Activated CD4-positive, alpha-beta T cell treated with anti-CD3 and anti-CD28 coated beads for 4 hours (primary cell): Measurements from ENCODE around the gene PER1.
A peak's percentile ranks its signal among the peaks of the same experiment; 100 is the strongest.
"Not testable (repeated sequence)": the region's sequence is repeated elsewhere in the genome, so short reads cannot be mapped to it uniquely, and the experiment has no call there.

Experiments used
- DNase-seq, 2 donors: peaks; one replicate each; pipeline ENCODE4 v3.0.0-alpha.2; 2020

The PER1 gene

DNA sequence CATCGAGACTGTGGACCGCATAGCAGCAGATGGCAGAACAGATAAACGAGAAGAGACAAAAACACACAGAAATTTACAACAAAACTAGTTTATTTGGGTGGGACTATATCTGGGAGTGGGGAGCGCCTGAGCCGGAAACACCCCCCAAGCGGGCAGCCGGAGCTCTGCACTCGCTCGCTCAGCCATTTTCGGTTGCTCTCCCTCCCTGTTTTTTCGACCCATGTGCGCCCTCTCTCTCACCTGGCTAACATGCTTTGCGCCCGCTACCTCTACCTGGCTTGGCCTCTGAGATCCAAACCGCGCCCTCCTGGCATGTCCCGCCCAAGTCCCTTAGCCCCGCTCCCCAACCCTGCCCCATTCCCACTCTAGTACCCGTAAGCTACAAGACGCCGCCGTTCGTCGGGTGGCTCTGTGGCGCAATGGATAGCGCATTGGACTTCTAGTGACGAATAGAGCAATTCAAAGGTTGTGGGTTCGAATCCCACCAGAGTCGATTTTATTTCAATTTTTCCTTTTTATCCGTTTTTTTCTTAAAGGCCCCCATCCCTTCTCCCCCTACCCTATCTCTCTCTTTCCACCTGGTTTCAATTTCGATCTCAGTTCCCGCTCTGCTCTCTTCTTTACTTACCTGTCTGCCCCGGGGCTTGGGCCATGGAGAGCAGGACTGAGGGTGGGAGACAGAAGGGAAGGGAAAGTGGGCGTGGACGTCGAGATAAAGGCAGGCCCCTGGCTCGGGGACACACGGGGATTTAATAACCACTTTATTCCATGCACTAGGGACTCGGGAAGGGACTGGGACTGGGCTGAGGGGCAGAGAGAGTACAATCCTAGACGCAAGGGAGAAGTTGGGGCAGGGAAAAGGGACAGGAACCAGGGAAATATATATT lies 31.4 kb downstream of the PER1 start:
- DNase-seq: peak; percentile 60 to 74

DNA sequence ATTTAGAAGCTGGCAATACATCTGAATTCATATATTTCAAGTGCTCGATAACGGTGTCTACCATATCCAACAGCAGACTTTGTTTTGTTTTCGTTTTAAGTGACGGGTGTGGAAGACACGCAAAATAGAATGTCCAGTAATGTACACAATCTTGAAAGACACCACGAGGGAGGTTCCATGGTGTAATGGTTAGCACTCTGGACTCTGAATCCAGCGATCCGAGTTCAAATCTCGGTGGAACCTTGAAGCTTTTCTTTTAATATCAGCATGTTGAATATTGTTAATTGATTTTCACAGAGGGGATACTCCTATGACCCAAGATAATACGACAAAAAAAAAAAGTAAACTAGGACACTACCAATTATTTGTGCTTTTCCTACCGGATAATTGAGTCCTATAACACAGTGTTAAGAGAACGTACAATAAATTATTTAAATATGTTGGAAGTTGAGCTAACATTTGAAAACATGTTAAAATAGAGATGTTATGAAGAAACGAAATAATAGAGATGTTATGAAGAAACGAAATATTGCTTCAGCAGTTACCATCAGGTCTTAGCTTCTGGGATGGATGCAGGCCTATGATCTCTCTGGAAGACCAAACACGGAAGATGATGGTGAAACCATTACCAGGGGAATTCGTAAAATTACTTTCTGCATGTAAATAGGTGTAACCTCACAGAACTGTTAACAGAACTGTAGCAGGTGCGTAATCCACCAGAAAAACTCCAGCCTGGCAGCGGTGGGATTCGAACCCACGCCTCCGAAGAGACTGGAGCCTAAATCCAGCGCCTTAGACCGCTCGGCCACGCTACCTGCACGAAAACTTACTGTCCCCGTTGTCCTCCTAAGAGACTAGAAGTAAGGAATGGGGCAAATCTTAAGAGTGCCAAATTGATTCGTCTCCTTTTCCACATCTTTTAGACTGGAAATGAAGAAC lies 32.4 kb downstream of the PER1 start:
- peak; percentile 75 to 84 for DNase-seq

DNA sequence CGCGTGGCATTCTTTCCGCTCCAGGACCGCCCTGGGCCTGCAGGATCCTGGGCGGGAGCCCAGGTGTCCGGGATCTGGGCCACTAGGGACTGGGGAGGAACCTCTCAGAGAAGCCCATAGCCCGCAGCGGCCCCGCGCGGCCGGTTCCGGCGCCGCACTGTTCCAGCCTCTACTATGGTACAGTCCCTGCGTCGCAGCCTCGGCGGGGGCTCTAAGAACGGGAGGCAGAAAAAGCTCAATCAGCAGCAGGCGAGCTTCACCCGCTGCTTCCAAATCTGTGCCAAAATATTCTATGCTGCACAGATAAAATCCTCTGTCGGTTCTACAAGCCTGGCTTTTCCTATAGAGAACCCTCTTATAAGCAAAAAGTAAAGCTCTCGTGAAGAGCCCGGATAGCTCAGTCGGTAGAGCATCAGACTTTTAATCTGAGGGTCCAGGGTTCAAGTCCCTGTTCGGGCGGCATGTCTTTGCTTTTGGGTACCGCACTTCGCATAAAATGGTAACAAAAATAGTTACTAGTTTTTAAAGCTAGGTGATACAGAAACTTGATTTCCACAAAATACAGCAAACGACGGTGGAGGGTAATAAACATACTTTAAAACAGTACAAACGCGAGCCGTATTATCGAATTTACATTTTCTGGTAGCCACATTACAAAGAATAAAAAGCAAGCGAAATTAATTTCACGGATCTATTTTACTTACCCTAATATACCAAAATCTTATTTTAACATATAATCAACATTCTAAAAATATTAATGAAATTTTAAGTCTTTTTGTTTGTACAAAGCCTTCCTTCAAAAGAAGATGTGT lies 33.2 kb downstream of the PER1 start:
- peak; percentile 83 to 84 for DNase-seq

DNA sequence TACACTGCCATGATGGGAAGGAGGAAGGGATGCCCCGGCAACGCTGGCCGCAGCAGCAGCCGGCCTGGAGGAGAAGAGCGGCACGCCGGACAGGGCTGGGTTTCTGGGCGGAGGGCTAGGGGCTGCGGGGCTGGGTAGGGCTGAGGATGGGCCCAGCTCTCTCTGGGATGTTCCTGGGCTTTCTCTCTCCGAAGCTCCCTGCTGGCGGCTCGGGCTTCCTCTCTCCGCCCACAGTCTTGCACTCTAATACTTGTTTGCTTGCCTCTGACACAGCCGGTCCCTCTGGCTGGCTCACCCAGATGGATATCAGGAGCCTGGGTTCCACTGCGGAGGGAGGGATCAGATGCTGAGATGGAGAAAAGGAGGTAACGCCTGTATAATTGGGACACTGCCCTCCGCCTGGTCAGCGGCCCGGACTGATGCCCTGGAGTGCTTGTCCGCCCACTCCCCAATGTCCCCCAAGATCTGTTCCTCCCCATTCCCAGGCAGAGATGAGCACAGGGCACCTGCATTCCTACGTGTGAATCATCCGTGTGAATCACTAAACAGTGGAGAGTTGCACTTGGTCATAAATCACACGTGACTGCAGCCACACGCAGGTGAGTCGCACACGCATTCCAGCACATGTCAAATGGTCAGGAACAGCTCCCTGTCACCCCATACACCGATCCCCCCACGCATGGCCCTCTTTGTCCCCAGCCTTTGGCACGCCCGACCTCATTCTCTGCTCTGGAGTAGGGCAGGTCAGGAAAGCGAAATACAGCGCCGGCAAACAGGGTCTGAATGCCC lies 34.0 kb downstream of the PER1 start, which contains the start of gene ALOXE3:
TSS of gene ALOXE3 (minus strand) at position 535 of the 789 bp plus-strand sequence. CDS start at position 11, 524 bp downstream.
- peak; percentile 38 to 46 for DNase-seq

DNA sequence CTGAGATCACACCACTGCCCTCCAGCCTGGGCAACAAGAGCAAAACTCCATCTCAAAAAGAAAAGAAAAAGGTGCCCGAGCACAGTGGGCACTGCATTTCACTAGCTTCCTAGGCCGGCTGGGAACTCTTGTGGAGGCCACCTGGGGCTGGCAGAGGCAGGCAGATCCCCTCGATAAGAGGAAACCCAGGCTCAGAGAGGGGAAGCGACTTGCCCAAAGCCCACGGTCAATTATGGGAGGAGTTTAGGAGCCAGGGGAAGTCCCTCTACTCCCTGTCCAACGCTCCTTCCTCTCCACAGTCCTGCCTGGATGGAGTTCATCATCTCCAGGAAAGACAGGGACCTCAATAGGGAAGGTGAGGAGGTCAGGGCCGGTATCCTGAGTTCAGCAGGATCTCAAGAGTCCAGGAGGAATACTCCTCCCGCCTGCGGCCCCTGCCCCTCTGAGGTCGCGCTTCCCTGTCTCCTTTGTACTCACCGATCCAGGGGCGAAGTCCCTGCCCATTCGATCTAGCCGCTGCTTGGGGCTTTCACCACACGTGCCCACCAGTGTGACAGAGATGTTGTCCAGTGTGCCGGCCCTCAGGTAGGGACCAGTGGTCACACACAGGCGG lies 34.7 kb downstream of the PER1 start:
- no peak for DNase-seq

DNA sequence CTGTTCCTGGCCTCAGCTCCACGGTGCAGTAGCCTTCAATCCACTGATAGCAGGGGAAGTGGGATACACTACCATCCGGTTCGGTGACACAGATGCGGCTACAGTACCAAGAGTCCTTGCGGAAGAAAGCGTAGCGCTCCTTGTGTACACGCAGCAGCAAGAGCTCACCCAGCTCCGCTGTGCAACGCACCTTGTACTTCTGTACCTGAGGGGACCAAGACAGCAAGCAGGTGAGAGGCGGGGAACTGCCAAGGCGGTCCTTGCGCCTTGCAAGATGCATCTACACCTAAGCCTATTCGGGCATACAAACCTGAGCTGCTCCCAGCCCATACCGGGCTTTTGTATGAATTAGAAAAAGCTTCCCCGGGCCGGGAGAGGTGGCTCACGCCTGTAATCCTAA lies 35.4 kb downstream of the PER1 start:
- DNase-seq: no peak

DNA sequence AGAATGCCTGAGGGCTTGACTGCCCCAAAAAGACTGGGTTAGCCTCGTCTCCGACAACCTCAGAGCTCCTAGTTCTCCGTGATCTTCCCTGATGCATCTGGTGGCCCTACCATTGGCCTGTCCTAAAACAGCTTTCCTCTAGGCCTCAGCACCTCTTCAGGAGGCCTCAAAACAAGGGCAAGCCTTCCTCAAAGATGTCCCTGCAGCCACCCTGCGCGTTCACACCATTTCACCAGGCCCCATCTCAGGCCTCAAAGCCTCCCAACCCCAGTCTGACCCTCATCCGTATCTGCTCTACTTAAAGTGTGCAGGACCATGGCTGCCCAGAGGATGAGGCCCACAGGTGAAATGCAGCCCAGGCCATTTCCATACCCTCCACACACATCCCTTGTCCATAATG lies 41.3 kb downstream of the PER1 start:
- no peak for DNase-seq

DNA sequence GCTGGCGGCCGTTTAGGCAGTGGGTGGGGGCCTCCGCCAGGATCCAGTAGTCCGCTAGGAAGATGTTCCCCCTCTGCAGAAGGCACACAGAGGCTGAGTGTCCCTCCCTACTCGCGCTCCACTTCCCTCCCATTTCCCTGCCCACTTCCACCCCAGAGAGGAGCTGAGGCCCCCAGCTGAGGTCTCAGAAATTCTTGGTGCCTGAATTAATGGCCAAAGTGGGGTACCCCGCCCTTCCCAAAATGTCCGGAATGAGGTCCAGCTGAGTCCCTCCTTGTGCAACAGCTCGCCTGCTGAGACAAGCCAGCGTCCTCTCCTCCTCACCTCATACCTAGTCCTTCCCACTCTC lies 41.8 kb downstream of the PER1 start:
- no peak for DNase-seq

DNA sequence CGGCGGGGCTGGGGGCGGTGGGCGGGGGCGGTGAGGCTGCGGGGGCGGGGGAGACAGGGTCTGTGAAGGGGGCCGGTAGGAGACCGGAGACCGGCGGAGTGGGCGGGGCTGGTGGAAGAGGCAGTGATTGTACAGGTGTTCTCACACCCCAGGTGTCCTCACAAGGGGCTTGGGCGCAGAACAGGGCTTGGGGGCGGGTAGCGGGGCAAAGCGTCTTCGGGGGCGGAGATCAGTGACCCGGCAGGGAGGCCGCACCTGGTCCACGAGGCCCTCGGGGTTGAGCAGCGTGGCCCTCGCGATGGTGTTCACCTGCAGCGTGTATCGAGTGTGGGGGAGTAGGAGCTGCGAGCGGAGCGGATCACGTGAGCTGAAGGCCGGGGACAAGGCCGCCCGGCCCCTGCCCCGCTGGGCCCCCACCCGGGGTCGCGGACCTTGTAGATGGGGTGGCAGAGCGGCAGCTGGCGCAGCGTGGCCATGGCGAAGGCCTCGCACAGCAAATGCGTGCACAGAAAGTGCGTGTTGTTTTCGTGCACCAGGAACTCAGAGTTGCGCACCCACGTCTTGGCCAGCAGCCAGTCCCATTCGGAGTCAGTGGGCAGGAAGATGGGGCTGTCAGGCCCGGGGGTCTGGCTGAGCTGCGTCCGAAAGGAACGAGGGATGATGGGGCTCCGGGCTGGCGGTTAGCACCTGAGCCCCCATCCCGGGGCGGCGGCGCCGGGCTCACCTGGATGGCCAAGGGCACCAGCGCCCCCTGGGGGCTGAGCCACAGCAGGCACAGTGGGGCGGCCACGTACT lies 42.3 kb downstream of the PER1 start:
- DNase-seq: peak; percentile 81 to 83

DNA sequence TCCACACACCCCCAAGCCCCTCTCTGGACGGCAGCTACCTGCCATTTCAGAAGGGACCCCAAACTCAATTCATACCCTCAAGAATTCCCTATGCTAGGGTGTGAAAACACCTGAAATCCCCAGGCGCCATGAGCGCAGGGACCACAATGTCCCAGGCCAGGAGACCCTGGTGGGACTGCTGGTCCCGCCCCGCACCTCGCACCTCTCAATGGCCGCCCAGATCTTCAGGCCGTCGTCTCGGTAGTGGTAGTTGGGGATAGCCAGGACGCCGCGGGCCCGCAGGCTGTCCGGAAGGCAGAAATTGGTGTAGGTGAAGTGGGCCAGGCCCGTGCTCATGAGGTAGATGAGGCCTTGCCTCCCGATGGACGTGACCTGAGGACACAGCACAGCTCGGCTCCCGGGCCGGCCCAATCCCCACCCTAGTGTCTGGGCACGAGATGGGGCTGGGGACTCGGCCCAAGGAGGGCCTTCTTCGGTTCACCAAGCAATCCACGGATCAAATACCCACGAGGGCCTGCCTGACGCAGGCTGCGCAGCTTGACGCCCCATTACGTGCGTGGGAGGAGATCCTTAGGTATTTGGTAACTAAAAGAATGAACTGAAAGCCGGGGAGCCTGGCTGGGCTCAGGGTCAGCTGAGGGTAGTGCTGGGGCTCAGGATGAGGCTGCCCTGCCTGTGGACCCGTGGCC lies 43.1 kb downstream of the PER1 start:
- no peak for DNase-seq

DNA sequence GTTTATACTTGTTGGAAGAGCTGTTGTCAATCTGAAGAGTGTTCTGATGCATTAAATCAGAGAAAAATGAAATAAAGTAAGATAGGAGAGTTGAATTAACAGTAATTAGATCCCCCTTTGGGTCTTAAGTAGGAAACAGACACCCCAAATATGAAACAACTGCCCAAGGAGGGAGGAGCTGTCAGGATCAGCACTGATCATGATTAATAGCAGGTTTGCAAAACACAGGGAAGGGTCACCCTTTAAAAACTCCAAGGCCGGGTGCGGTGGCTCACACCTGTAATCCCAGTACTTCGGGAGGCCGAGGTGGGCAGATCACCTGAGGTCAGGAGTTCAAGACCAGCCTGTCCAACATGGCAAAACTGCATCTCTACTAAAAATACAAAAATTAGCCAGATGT lies 45.2 kb downstream of the PER1 start:
- not testable (repeated sequence) for DNase-seq

DNA sequence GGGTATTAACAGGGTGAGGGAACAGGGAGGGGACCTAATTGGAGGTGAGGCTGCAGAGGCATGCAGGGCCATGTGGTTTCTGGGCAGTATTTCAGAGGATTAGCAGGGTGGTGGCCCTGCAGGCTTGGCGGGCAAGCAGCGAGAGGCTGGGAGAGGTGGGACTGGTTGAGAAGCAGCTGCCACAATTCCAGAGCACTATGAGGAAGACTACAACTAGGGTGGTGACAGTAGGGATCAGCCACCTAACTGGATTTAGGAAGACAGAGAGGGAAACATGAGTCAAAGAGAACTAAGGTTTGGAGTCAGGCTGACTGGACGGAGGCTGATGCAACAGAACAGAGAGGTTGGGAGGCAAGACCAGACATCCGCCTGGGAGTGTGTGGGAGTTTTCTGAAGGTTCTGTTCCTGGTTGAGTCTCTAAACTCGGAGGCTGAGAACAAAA lies 46.2 kb downstream of the PER1 start:
- DNase-seq: no peak

DNA sequence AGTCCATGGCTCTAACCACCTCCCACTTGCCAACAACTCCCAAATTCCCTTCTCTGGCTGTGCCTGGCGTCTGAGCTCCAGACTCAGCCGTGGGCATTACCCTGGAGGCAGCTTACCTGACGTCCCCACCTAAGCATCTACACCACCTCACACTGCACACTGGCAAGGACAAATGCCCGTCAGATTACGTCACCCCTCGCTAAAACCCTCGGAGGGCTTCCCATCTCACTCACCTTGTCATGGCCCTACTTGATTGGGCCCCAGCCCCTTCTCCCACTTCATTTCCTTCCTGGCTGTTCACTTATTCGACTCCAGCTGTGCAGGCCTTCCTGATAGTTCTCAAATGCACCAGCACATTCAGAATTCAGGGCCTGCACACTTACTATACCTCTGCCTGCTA lies 47.3 kb downstream of the PER1 start:
- no peak for DNase-seq

DNA sequence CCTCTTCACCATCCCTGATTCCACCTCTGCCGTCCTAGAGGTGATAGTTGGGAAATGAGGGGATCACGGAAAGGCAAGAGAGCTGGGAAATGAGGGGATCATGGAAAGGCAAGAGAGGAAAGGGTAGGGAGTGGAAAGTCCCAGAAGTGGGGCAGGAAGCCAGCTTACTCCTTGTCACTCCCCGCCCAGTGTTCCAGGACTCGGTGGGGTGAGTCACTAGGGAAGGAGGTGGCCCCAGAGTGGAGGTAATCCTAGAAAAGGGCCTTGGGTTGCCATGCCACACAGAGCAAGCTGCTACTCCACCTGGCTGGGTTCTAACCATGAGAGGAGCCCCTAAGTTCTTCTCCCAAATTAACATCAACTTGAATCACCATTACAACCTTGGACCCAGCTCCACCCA lies 48.7 kb downstream of the PER1 start:
- no peak for DNase-seq

DNA sequence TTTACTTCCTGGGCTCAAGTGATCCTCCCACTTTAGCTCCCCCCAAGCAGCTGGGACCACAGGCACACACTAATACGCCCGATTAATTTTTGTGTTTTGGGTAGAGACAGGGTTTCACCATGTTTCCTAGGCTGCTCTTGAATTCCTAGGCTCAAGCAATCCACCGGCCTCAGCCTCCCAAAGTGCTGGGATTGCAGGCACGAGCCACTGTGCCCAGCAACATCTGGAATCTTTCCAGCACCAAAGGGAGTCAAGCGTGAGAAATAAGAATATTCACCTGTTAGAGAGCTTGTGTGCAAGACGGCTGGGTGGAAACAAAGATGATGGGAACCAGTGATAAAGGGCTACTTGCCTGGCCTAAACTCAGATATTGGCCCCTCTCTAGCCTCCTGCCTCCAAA lies 50.5 kb downstream of the PER1 start:
- DNase-seq: no peak

DNA sequence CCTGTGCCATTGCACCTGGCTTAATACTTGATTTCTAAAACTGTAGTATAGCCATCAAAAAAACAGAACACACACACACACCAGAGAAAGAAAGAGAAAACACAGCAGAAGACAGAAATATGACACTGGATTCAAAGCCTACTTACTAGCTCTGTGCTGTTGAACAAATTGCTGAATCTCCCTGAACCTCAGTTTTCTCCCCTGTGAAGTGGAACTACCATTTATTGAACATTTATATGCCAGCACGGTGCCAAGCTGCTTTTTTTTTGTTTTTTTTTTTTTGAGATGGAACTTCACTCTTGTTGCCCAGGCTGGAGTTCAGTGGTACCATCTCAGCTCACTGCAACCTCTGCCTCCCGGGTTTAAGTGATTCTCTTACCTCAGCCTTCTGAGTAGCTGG lies 51.4 kb downstream of the PER1 start:
- no peak for DNase-seq

DNA sequence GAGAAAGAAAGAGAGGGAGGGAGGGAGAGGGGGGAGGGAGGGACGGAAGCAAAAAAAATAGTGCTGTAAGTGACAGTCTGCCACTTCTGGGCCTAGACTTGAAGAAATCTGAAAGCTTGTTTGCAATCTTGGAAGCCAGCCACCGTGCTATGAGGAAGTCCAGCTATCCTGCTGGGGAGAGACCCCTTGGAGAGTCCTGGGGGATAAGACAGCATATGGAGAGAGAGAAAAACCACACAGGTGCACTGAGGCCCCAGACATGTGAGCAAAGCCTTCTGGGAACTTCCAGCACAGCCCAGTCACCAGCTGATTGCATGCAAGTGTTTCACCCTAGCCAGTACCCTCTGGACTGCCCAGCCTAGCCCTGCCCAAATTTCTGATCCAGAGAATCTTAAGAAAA lies 52.1 kb downstream of the PER1 start:
- DNase-seq: no peak

DNA sequence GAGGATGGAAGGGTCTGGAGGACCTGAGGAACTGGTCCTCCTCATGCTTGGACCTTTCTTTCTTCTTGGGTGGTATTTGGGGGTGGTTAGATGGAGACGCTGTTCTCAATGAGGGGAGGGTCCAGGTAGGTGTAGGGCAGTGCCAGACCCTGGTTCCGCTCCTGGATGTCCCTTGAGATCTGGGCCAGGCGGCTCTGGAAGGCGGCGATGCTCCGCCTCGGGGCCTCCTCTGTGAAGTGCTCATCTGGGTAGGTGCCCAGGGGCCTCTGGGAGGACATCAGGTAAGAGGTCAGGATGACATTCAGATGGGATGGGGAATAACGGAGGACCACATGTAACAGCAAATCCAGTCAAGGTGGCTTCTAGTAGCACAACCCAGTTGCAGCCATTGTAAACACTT lies 55.7 kb downstream of the PER1 start:
- no peak for DNase-seq

DNA sequence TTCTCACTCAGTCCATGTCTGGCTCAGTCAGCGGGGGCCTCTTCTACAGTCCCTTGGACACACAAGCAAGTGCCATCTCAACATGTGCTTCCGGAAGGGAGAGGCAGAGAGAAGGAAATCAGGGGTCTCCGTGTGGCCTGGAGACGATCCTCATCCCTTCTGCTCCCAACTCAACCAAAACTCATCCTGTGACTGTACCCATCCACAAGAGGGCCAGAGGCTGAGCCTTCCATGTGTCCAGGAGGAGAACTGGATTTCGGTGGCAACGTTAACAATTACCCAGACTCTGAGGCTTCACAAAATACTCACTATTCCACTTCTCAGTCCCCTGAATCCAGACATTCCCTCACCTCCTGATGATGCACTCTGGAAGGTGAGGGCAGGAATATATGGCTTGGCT lies 56.8 kb downstream of the PER1 start:
- no peak for DNase-seq

DNA sequence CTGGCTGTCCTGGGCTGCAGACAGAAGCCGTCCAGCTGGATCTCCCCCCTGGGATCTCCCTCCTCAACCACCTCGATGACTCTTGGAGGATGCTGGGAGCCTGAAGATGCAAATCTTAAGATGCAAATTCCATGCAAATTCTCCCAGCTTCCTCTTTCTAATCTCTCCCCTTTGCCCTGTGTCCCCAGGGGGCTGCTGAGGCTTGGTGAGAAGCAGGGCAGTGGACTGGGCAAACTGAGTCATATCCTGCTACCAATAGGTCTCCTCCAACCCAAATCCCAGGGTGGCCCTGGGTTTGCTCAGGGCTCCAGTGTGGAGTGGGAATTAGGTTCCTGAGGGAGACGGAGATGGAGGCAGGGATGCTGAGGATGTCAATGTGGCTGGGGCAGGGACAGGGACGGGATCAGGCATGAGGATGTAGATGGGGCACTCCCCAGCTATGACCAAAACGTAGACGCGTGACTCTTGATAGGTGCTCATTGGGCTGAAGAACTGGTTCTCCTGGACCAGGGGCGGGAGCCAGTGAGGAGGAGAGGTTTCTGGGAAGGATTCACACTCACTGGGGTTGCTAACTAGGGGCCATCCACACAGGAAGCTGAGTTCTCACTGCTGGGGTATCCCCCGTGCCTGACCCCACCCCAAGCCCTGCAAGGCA lies 61.0 kb downstream of the PER1 start:
- no peak for DNase-seq
